Activated CD4-positive, alpha-beta T cell treated with anti-CD3 and anti-CD28 coated beads for 24 hours (primary cell): ENCODE measurements around the gene MYCBP2.
"Not testable (repeated sequence)": the region's sequence is repeated elsewhere in the genome, so short reads cannot be mapped to it uniquely, and the experiment has no call there.

Experiments
- DNase-seq, 2 donors: peaks; one replicate each; pipeline ENCODE4 v3.0.0-alpha.2; 2020; ENCODE audit warnings: low read depth in 2 of 2

The MYCBP2 gene

GRCh38 chr13:77198995-77199394 lies 127.9 kb downstream of the MYCBP2 start:
- not testable (repeated sequence) for DNase-seq

GRCh38 chr13:77196052-77196618 lies 130.8 kb downstream of the MYCBP2 start:
- no peak for DNase-seq

GRCh38 chr13:77190349-77190958 lies 136.4 kb downstream of the MYCBP2 start:
- no peak for DNase-seq

- no peak for DNase-seq
Observed at GRCh38 chr13:77185721-77186120, 141.2 kb downstream of the MYCBP2 start.

- peak in 1 of 2 donors; percentile 1 for DNase-seq
Observed at GRCh38 chr13:77184455-77184854, 142.4 kb downstream of the MYCBP2 start.

GRCh38 chr13:77180011-77180410 lies 146.9 kb downstream of the MYCBP2 start:
- no peak for DNase-seq

GRCh38 chr13:77177646-77178045 lies 149.2 kb downstream of the MYCBP2 start:
- DNase-seq = no peak

GRCh38 chr13:77176350-77176749 lies 150.5 kb downstream of the MYCBP2 start:
- no peak for DNase-seq

- no peak for DNase-seq
Observed at GRCh38 chr13:77172650-77173049, 154.2 kb downstream of the MYCBP2 start.

GRCh38 chr13:77171451-77171850 lies 155.4 kb downstream of the MYCBP2 start:
- no peak for DNase-seq

- DNase-seq = no peak
Observed at GRCh38 chr13:77168237-77168636, 158.7 kb downstream of the MYCBP2 start.

- DNase-seq = no peak
Observed at GRCh38 chr13:77150651-77151050, 176.2 kb downstream of the MYCBP2 start.

- no peak for DNase-seq
Observed at GRCh38 chr13:77143431-77143830, 183.5 kb downstream of the MYCBP2 start.

GRCh38 chr13:77139306-77139705 lies 187.6 kb downstream of the MYCBP2 start:
- DNase-seq = no peak

GRCh38 chr13:77138813-77139212 lies 188.1 kb downstream of the MYCBP2 start:
- DNase-seq = no peak

GRCh38 chr13:77136902-77137420 lies 189.9 kb downstream of the MYCBP2 start:
- DNase-seq = no peak

GRCh38 chr13:77124423-77124822 lies 202.5 kb downstream of the MYCBP2 start:
- no peak for DNase-seq

- no peak for DNase-seq
Observed at GRCh38 chr13:77118134-77118533, 208.8 kb downstream of the MYCBP2 start.

- no peak for DNase-seq
Observed at GRCh38 chr13:77114271-77114670, 212.6 kb downstream of the MYCBP2 start.

- no peak for DNase-seq
Observed at GRCh38 chr13:77113496-77113895, 213.4 kb downstream of the MYCBP2 start.

- DNase-seq = no peak
Observed at GRCh38 chr13:77105051-77105450, 221.8 kb downstream of the MYCBP2 start.

- no peak for DNase-seq
Observed at GRCh38 chr13:77099415-77099814, 227.5 kb downstream of the MYCBP2 start.

GRCh38 chr13:77095288-77095687 lies 231.6 kb downstream of the MYCBP2 start:
- DNase-seq = no peak

- DNase-seq = no peak
Observed at GRCh38 chr13:77094773-77095172, 232.1 kb downstream of the MYCBP2 start.
